Measurements from ENCODE around the gene OTOP3. TPM values are rescaled to one million over a fixed set of nuclear protein-coding genes. Genes with fewer than 3 reads are reported as not detected.
"Not testable (repeated sequence)": the region's sequence is repeated elsewhere in the genome, so short reads cannot be mapped to it uniquely, and the experiment has no call there.

Gene OTOP3, protein sequence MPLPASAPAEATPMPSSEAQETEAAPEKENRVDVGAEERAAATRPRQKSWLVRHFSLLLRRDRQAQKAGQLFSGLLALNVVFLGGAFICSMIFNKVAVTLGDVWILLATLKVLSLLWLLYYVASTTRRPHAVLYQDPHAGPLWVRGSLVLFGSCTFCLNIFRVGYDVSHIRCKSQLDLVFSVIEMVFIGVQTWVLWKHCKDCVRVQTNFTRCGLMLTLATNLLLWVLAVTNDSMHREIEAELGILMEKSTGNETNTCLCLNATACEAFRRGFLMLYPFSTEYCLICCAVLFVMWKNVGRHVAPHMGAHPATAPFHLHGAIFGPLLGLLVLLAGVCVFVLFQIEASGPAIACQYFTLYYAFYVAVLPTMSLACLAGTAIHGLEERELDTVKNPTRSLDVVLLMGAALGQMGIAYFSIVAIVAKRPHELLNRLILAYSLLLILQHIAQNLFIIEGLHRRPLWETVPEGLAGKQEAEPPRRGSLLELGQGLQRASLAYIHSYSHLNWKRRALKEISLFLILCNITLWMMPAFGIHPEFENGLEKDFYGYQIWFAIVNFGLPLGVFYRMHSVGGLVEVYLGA
- total RNA-seq: not detected
- long read RNA-seq, partial matches to known transcripts: 0 of 2 reads
- long read RNA-seq, other reads (novel, unspliced or antisense): 0 of 2 reads

DNA sequence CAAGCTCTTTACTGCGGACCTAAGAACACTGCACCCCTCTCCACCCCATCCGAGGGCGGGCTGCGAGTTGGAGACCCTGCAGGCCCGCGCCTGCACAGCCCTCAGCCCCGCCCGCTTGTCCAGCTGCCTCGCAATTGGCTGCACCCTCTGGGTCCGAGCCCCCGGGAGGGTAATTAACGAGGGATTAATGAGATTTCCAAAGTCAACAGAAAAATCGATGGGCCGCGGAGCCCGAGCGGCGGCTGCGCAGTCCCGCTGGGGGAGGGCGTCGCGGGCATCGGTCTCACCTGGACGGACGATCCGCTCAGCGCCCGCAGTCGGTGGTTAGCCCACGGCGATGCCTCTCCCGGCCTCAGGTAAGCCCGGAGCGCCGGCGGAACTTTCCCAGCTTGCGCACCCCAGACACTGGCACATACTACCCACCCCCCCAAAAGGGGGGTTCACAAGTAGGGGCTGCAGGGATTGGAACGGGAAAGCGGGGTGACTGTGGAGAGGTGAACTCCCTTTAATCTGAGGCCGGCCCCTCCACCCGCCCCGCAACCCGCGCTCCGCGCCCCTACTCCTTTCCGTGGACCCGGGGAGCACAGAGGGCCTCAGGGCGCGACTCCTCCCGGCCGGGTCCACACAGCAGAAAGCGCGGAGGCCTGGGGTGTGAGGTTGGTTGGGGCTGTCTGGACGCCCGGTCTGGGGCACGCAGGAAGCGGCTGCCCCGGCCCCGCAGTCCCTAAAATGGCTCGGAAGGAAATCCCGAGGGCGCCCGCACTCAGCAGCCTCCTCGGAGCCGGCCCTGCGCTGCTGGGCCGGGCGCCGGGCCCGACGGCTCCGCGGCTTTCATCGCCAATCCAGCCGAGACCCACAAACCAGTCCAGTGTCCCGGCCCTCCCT lies at the start of gene OTOP3:
Gene OTOP3 (plus strand): TSS at position 314 of the 885 bp plus-strand sequence. CDS start 24 bp downstream, at position 338.
- no peak for DNase-seq (ENCODE audit: low spot score)

DNA sequence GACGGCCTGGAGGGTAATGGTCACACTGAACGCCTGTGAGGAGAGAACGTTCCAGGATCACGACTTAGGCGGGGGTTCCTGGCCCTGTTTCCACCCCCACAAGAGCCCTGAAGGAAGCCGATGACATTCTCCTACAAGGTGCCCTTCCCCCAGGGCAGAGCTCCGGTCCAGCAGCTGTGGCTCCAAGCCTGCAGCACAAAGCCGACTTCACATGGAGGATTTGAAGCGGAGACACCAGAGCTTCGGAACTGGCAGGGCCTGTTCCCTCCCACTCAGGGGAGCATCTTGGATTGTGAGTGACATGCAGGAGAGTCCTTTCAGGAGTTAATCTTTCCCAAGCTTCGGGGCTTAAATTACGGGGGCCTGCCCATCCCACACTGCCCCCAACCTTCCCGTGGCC lies 47.2 kb upstream of the OTOP3 start:
- no peak for DNase-seq (ENCODE audit: low spot score)

DNA sequence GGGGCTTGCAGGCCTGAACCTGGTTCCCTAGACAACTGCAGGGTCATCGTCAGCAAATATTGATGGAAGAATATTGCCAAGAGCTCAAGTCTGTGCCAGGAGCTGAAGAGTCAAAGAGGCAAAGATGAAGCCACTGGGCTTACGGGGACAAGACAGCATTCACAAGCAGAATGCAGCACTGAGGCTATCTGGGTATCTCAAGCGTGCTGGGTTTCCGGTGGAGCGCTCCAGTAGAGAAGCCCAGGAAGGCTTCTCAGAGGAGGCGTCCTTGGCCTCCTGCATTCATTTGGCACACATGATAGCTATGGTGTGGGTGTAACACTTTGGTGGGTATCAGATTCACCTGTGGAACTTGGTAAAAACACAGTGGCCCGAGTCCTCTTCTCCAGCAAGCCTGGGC lies 45.1 kb upstream of the OTOP3 start:
- DNase-seq (ENCODE audit: low spot score): no peak

DNA sequence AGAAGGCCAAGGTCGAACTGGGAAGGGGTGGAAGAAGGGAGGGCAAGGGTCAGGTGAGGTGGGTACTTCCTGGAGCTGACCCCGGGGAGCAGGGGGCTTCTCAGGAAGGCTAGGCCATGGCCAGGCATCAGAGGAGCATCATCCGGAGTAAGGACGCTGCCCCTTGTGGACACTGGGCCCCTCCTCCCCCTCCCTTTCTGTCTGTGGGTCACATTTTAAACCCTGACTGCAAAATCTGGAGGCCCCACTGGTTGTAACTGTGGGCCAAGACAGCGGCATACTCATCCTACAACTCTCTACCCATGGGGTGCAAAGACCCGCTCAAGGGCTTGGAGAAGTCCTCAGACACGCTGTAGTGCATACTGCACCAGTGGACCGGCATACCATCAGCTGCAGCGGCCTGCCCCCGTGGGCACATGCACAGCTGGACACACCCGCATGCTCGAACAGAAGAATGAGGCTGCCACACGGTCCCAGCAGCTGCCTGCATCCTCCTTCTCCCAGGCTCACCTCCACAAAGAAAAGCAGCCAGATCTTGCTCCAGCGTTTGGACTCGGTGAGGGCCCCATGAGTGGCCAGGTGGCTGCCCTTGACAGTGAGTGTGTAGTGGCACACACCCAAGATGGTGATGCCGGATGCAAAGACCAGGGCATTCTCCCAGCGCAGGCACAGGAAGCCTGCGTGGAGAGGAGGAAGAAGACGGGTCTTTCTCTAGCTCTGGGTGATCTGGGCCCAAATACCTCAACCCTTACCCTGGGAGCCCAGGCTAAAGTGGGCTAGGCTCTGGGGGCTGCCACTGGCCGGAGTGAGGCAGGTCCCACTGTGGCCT lies 43.5 kb upstream of the OTOP3 start:
- no peak for DNase-seq (ENCODE audit: low spot score)

DNA sequence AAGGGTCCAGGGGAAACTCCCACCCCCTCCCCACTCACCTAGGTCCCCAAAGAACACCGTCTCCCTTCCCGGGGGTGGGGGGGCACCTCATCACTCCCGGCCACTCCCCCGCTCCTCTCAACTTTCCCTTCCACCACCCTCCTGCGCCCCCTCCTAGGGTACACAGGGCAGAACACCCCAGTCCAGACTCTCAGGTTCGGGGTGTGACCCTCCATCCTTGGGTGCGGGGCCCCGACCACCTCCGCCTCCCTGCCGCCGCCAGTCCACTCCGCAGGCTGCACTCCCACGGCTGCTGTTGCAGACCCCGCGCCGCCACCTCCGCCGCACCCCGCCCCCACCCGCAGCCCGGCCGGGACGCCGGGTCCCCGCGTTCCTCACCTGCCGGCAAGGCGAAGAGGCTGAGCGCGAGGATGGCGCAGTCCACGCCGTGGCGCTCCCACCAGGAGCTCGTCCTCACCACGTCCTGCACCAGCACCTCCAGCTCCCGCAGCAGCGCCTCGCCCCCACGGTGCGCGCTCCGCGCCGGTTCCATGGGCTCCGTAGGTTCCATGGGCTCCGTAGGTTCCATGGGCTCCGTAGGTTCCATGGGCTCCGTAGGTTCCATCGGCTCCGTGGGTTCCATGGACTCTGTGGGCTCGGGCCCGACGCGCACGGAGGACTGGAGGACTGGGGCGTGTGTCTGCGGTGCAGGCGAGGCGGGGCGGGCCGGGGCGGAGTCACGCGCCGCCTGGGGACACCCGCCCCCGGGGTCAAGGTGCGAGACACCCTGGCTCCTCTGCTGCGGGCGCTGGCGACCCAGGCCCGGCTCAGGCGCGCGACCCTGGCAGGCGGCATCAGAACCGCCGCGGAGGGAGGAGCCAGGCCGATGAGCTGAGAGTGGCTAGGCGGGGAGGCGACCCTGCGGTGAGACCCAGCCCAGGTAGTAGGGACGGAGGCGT lies 42.5 kb upstream of the OTOP3 start, which contains the start of gene FADS6:
Gene FADS6 (minus strand): TSS at position 660 of the 938 bp plus-strand sequence. CDS start 38 bp downstream, at position 622.
- DNase-seq (ENCODE audit: low spot score): no peak

DNA sequence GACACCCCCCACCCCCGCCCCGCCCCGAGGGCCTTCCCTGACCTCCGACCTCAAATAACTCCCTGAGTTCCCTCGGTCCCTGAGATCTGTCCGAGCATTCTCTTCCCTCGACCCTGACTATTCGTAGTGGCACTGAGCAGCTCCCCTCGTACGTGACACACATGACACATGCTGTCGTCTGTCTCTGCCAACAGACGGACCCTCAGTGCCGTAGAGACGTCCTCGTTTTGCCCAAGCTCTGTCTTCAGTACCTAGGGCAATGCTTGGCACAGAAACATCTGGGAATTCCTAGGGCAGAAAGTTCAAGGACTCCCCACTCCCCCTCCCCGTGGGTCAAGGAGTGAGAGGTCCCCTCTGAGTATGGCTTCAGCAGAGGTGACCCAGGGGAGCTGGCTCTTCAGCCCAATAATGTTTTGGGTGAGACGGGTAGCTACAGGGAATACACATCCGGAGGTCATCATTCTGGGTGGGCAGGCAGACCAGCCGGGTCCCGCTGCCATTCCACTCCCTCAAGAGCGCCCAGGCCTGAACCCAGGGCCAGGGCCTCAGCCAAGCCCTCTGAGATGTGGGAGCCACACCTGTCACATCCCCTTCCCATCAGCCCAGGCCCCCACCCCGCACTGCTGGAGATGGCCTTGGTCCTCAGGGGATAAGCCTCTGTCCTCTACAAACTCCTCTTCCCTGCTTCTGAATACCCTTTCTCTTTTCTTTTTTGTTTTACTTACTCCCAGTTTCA lies 41.6 kb upstream of the OTOP3 start:
- no peak for DNase-seq (ENCODE audit: low spot score)

DNA sequence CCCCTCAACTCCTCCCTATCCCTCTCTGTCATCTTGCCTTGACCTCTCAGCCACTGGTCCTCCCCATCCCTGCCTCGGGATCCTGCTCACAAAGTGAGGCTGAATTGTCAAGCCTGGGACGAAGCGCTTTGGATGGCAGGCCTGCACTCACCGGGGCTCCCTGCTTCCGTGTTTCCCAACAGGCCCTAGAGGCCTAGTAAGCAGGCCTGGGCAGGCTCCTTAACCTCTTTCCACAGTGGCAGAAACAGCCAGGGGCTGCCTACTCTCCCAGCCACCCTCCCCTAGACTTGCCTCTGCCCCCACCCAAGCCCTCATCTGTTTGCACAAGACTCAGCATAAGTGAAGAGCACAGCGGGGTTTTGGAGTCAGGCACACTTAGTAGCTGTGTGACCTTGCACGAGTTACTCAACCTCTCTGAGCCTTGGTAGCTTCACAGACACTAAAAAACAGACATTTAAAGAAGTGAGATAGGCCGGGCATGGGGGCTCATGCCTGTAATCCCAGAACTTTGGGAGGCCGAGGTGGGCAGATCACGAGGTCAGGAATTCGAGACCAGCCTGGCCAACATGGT lies 37.2 kb upstream of the OTOP3 start:
- DNase-seq (ENCODE audit: low spot score): no peak

DNA sequence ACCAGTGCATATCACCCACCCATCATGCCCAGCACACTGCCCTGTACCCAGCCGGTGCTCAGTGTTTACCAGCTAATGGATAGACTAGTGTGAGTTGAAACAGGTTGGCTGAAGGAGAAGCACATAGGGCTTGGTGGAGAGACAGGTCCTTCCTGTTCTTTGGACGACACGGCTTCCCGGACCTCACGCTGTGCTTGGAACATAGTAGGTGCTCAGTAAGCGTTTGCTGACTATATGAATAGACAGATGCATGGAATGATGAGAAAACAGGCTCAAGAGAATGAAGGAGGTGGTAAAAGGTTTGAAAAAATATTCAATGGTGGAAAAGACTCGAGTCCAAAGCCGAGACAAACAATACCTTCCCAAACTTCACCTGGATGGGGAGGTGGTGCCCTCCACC lies 35.5 kb upstream of the OTOP3 start:
- DNase-seq (ENCODE audit: low spot score): no peak

DNA sequence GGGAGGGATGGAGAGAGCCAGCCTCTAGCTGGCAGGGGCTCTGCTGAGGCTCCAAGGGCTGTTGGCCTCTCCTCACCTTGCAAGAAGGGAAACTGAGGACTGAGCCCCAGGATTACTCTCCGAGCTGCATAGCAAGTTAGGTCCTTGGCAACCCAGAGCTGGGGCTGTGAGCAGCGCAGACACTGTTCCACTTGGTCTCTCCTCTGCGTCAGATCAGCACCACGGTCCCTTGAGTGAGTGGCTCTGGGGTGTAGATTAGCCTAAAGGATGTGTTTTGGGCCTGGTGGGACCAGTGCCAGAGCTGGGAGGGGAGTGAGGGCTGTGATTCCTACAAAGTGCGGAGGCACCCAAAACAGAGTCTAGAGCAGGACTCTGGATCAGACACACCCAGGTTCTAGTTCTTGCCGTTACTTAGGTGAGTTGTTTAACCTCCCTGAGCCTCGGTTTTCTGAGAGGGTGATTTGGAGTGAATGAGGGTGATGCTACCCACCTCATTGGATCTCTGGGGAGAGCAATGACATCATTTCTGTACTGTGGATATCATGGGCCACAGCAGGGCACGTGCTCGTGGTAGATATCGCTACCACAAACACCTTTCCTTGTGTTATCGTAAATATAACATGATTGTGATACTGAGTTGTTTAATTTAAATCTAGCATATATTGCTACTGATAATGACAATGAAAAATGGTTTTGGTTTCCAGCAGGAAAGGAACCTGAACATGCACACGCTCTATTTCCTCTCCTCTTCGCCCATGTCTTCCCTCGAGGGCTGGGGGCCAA lies 34.2 kb upstream of the OTOP3 start:
- no peak for DNase-seq (ENCODE audit: low spot score)

DNA sequence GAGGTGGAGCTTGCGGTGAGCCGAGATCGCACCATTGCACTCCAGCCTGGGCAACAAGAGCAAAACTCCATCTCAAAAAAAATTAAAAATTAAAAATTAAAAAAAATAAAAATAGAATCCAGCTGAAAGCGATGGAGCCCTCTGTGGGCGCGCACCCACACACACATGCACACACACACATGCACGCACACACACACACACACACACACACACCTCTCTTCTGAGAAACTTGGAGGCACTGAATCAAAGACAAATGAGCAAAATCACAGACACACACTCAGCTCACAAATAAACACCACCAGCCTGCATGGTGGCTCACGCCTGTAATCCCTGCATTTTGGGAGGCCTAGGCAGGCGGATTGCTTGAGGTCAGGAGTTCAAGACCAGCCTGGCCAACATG lies 32.7 kb upstream of the OTOP3 start:
- no peak for DNase-seq (ENCODE audit: low spot score)

DNA sequence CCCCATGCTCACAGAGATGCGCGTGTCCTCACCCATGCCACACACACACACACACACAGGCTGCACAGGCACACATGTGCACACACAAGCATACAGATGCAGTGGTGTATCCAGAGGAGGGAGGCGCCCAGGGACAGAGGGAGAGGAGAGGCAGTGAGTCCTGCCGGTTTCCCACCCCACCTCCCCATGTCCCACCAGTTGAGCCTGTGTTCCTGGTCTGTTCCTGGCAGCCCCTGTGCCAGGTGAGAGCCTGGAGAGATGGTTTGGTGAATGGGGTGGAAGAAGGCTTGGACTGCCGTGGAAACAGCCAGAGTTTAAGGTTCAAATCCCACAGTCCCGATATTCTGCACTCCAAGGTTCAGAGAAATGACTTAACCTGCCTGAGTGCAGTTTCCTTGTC lies 32.0 kb upstream of the OTOP3 start:
- DNase-seq (ENCODE audit: low spot score): no peak

DNA sequence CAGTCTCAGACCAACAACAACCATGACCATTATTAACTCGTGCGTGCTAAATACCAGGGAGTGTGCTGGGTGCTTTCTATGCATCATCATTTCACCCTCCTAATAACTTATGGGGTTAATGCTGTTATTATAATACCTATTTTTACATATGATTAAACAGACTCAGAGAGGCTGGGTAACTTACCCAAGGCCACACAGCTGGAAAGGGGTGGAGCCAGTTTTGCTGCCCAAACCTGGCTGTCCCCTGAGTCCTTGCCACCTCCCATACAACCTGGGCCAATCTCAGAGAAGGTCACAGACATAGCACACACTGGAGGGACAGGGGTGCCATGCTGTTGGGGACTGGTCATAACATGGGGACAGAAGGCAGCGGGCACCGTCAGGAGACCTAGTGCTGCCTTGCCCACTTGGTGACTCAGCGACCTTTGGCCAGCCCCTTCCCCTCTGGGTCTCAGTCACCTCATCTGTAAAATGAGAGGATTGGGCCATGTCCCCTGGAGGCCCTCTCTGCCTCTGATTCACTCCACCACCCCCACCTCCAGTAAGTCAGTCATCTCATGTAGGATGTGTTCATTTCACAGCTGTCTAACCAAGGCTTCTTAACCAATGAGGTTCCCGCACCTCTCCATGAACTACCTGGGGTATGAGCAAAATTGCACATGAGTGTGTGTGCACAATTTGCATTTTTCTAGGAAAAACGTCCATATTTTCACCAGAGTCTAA lies 30.9 kb upstream of the OTOP3 start:
- DNase-seq (ENCODE audit: low spot score): no peak

DNA sequence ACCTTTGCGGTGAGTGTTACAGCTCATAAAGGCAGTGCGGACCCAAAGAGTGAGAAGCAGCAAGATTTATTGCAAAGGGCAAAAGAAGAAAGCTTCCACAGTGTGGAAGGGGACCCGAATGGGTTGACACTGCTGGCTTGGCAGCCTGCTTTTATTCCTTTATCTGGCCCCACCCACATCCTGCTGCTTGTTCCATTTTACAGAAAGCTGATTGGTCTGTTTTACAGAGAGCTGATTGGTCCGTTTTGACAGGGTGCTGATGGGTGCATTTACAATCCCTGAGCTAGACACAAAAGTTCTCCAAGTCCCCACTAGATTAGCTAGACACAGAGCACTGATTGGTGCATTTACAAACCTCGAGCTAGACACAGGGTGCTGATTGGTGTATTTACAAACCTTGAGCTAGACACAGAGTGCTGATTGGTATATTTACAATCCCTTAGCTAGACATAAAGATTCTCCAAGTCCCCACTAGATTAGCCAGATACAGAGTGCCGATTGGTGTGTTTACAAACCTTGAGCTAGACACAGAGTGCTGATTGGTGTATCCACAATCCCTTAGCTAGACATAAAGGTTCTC lies 29.4 kb upstream of the OTOP3 start:
- not testable (repeated sequence) for DNase-seq (ENCODE audit: low spot score)

DNA sequence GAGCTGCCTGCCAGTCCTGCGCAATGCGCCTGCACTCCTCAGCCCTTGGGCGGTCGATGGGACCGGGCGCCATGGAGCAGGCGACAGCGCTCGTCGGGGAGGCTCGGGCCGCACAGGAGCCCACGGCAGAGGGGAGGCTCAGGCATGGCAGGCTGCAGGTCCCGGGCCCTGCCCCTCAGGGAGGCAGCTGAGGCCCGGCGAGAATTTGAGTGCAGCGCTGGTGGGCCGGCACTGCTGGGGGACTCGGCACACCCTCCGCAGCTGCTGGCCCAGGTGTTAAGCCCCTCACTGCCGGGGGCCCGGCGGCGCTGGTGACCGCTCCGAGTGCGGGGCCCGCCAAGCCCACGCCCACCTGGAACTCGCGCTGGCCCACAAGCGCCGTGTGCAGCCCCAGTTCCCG lies 28.7 kb upstream of the OTOP3 start:
- no peak for DNase-seq (ENCODE audit: low spot score)

DNA sequence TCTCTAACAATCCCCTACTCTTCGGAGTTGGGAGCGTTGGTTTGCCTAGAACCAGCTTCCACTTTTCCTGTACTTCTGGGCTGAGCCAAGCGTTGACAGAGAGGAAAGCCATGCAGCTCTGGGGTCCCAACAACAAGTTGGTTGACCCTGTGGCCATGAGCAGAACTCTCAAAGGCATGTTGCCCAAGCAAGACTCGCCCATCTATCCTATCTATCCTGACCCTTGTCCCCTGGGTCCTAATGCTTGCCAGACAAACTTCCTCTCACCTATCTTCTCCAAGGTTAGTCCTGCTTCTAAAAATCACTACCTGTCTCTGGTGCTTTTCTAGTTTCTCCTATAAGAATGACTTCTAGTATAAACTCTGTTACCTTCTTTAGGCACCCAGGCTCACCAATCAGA lies 26.6 kb upstream of the OTOP3 start:
- not testable (repeated sequence) for DNase-seq (ENCODE audit: low spot score)

DNA sequence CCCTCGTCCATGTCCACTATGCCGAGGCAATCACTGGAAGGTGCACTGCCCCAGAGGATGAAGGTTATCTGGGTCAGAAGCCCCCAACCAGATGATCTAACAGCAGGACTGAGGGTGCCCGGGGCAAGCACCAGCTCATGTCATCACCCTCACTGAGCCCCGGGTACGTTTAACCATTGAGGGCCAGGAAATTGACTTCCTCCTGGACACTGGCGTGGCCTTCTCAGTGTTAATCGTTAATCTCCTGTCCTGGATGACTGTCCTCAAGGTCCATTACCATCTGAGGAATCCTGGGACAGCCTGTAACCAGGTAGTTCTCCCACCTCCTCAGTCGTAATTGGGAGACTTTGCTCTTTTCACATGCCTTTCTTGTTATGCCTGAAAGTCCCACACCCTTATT lies 24.3 kb upstream of the OTOP3 start:
- DNase-seq (ENCODE audit: low spot score): not testable (repeated sequence)
